Mesodermal cell (in vitro differentiated cells): Measurements from ENCODE around the gene RAB1A.
A peak's percentile ranks its signal among the peaks of the same experiment; 100 is the strongest.

Experiments
- H3K27ac ChIP-seq: 2 replicates; pipeline ENCODE4 v1.7.0; 2013; ENCODE audit warnings: mild to moderate bottlenecking, low read depth, low read length, moderate library complexity; ENCODE audit not compliant: severe bottlenecking
- H3K36me3 ChIP-seq: 2 replicates; pipeline ENCODE4 v1.7.1; 2013; ENCODE audit warnings: mild to moderate bottlenecking, low read length, moderate library complexity; ENCODE audit not compliant: control insufficient read depth, insufficient read depth
- H3K4me1 ChIP-seq: one replicate; pipeline ENCODE4 v1.7.1; 2013; ENCODE audit warnings: mild to moderate bottlenecking, low read length; ENCODE audit not compliant: insufficient read depth, control insufficient read depth, poor library complexity, severe bottlenecking
- H3K4me3 ChIP-seq: 2 replicates; pipeline ENCODE4 v1.7.0; 2013; ENCODE audit warnings: low read length, control low read depth, mild to moderate bottlenecking; ENCODE audit not compliant: insufficient read depth, poor library complexity, severe bottlenecking; ENCODE audit errors: extremely low read depth
- H3K9me3 ChIP-seq: 2 replicates; pipeline ENCODE4 v1.7.1; 2013; ENCODE audit warnings: mild to moderate bottlenecking, low read length, moderate library complexity; ENCODE audit not compliant: control insufficient read depth
- WGBS, 2 experiments: methylation state at CpG; one replicate each; pipeline ENCODE4 v1.1.5; 2013; ENCODE audit warnings: missing lambda C conversion rate in 2 of 2; ENCODE audit not compliant: insufficient coverage in 2 of 2; 5-methylcytosine and 5-hydroxymethylcytosine counted together

The RAB1A gene

GRCh38 chr2:65061146-65061909, 68.6 kb downstream of the RAB1A start:
- no peaks in the 10 kb centered on the region for H3K9me3 ChIP-seq
- H3K4me3 ChIP-seq = no peak overlapping the region
- H3K36me3 ChIP-seq = peaks cover 6% of the 10 kb centered on the region
- 82 to 86% methylated on average over 4 to 5 of the region's 7 CpGs for WGBS, 2 experiments
- H3K4me1 ChIP-seq = no peaks in the 10 kb centered on the region
- H3K27ac ChIP-seq = no peak overlapping the region

- H3K4me3 ChIP-seq = no peak overlapping the region
- H3K9me3 ChIP-seq = no peaks in the 10 kb centered on the region
- WGBS, 2 experiments = 100% methylated on average over 1 of the region's 1 CpG
- no peak overlapping the region for H3K27ac ChIP-seq
- no peaks in the 10 kb centered on the region for H3K4me1 ChIP-seq
- peaks cover 6% of the 10 kb centered on the region for H3K36me3 ChIP-seq
Observed at GRCh38 chr2:65059071-65059470, 70.8 kb downstream of the RAB1A start.

- Histone ChIP-seq H3K9me3 (no peaks in the 10 kb centered on the region), H3K4me3 (peak overlapping the region; percentile 66), H3K27ac (peak overlapping the region; percentile 24), H3K36me3 (no peaks in the 10 kb centered on the region), H3K4me1 (no peaks in the 10 kb centered on the region)
- WGBS, 2 experiments = 70 to 85% methylated on average over 5 to 6 of the region's 6 CpGs
Observed at GRCh38 chr2:65057391-65058052, 72.4 kb downstream of the RAB1A start.

GRCh38 chr2:65057054-65057375, 72.9 kb downstream of the RAB1A start:
- WGBS, 2 experiments = 8 to 12% methylated on average over 3 to 5 of the region's 5 CpGs
- H3K4me3 ChIP-seq = peak overlapping the region; percentile 66
- H3K4me1 ChIP-seq = no peaks in the 10 kb centered on the region
- H3K36me3 ChIP-seq = no peaks in the 10 kb centered on the region
- H3K9me3 ChIP-seq = no peaks in the 10 kb centered on the region
- H3K27ac ChIP-seq = peak overlapping the region; percentile 78

GRCh38 chr2:65056215-65057053, 73.5 kb downstream of the RAB1A start, which contains the start of gene CEP68:
Gene CEP68 (plus strand): TSS chr2:65056416. CDS start chr2:65069445, 13,029 bp downstream.
- WGBS, 2 experiments = 0% methylated on average over 62 to 77 of the region's 99 CpGs
- H3K36me3 ChIP-seq = no peaks in the 10 kb centered on the region
- no peaks in the 10 kb centered on the region for H3K4me1 ChIP-seq
- H3K4me3 ChIP-seq = peak within 1 kb of the TSS; percentile 66
- H3K9me3 ChIP-seq = no peaks in the 10 kb centered on the region
- peak within 1 kb of the TSS; percentile 78 for H3K27ac ChIP-seq

GRCh38 chr2:65055422-65056214, 74.3 kb downstream of the RAB1A start:
- Histone ChIP-seq H3K4me3 (peak overlapping the region; percentile 66), H3K4me1 (no peaks in the 10 kb centered on the region), H3K27ac (no peak overlapping the region), H3K36me3 (no peaks in the 10 kb centered on the region), H3K9me3 (no peaks in the 10 kb centered on the region)
- WGBS, 2 experiments = 11 to 12% methylated on average over 35 of the region's 42 CpGs

GRCh38 chr2:65054749-65055421, 75.0 kb downstream of the RAB1A start:
- Histone ChIP-seq H3K36me3 (no peaks in the 10 kb centered on the region), H3K9me3 (no peaks in the 10 kb centered on the region), H3K4me1 (no peaks in the 10 kb centered on the region), H3K27ac (no peak overlapping the region), H3K4me3 (no peak overlapping the region)
- 100% methylated on average over 1 of the region's 4 CpGs; no CpG with 5 or more reads in 1 of the 2 experiments for WGBS, 2 experiments

GRCh38 chr2:65053199-65053598, 76.7 kb downstream of the RAB1A start:
- WGBS, 2 experiments = 80% methylated on average over 1 of the region's 1 CpG; no CpG with 5 or more reads in 1 of the 2 experiments
- Histone ChIP-seq H3K27ac (no peak overlapping the region), H3K9me3 (peaks cover 7% of the 10 kb centered on the region), H3K36me3 (no peaks in the 10 kb centered on the region), H3K4me1 (no peaks in the 10 kb centered on the region), H3K4me3 (no peak overlapping the region)

GRCh38 chr2:65050931-65051330, 79.0 kb downstream of the RAB1A start:
- 90 to 100% methylated on average over 1 to 2 of the region's 3 CpGs for WGBS, 2 experiments
- Histone ChIP-seq H3K36me3 (no peaks in the 10 kb centered on the region), H3K9me3 (peaks cover 15% of the 10 kb centered on the region), H3K4me1 (no peaks in the 10 kb centered on the region), H3K4me3 (no peak overlapping the region), H3K27ac (no peak overlapping the region)
